Peyer's patch (tissue), 4 donors: ENCODE data around the gene ING1.

ENCODE experiments used
- CTCF ChIP-seq, 6 experiments: fragments of 450-650 bp in 4 of 6; fragments of 200-600 bp in 2 of 6; sonication (generic) in 1 of 6; IDR thresholded peaks; one replicate each; pipeline ENCODE4 v1.5.1; 2017 to 2019; ENCODE audit warnings: antibody characterized with exemption in 6 of 6, mild to moderate bottlenecking in 3 of 6, moderate library complexity in 1 of 6
- POLR2A ChIP-seq, 2 donors: fragments of 450-650 bp; IDR thresholded peaks; one replicate each; pipeline ENCODE4 v1.5.1; 2017; ENCODE audit warnings: antibody characterized with exemption in 2 of 2, mild to moderate bottlenecking in 2 of 2, moderate library complexity in 2 of 2

GRCh38 chr13:110737555-110737954 lies 24.1 kb downstream of the ING1 start:
- TF ChIP-seq CTCF (IDR thresholded peaks at IDR 0.05) (no peak), POLR2A (IDR thresholded peaks at IDR 0.05) (no peak)
